Tibial nerve (tissue), 4 donors: Measurements from ENCODE around the gene ZNF460. TPM values are rescaled to one million over a fixed set of nuclear protein-coding genes. Genes with fewer than 3 reads are reported as not detected.

Experiments
- DNase-seq, 2 donors: peaks; one replicate each; pipeline ENCODE4 v3.0.0-alpha.2; 2019; ENCODE audit warnings: low spot score in 2 of 2
- H3K27ac ChIP-seq, 4 donors: fragments of 200-600 bp; sonication (generic) in 3 of 4; one replicate each; pipeline ENCODE4 v1.5.1; 2017 to 2019; ENCODE audit warnings: mild to moderate bottlenecking in 1 of 4
- H3K27me3 ChIP-seq, 2 donors: fragments of 200-600 bp; sonication (generic) in 1 of 2; one replicate each; pipeline versions ENCODE4 v1.5.1 to v1.6.0; 2017 to 2019
- H3K36me3 ChIP-seq, 3 donors: fragments of 200-600 bp; sonication (generic); one replicate each; pipeline ENCODE4 v1.5.1; 2018 to 2019
- H3K4me1 ChIP-seq, 4 donors: fragments of 200-600 bp; sonication (generic) in 3 of 4; one replicate each; pipeline ENCODE4 v1.5.1; 2017 to 2019
- H3K4me3 ChIP-seq, 4 donors: fragments of 200-600 bp; sonication (generic) in 3 of 4; one replicate each; pipeline ENCODE4 v1.5.1; 2017 to 2019; ENCODE audit warnings: mild to moderate bottlenecking in 1 of 4, moderate library complexity in 1 of 4
- H3K9me3 ChIP-seq, 4 donors: fragments of 200-600 bp; sonication (generic) in 3 of 4; one replicate each; pipeline ENCODE4 v1.5.1; 2017 to 2019
- EP300 ChIP-seq, 2 donors: sonication (generic); formaldehyde crosslinking; IDR thresholded peaks; one replicate each; pipeline ENCODE4 v1.6.1; 2017; ENCODE audit warnings: antibody characterized with exemption in 2 of 2, mild to moderate bottlenecking in 1 of 2
- POLR2A ChIP-seq, 2 donors: fragments of 450-650 bp; IDR thresholded peaks; one replicate each; pipeline ENCODE4 v1.6.1; 2017; ENCODE audit warnings: antibody characterized with exemption in 2 of 2, mild to moderate bottlenecking in 2 of 2, moderate library complexity in 2 of 2
- WGBS, 2 donors: methylation state at CpG; one replicate each; pipeline ENCODE4 v1.1.5; 2018; 5-methylcytosine and 5-hydroxymethylcytosine counted together
- total RNA-seq, 4 donors: library from RNA; depleted of rRNA; stranded (reverse); fragments of >200 nt; gene quantifications; one replicate each; pipeline ENCODE4 v1.1.0, GENCODE V29; 2016
- TF ChIP-seq, protein P1 (sequence below), 5 experiments: fragments of 200-600 bp in 3 of 5; fragments of 450-650 bp in 2 of 5; sonication (generic) in 3 of 5; IDR thresholded peaks; one replicate each; pipeline ENCODE4 v1.5.1; 2016 to 2019; ENCODE audit warnings: antibody characterized with exemption in 5 of 5, mild to moderate bottlenecking in 3 of 5, moderate library complexity in 2 of 5

The ZNF460 gene
- total RNA-seq, 4 donors from 2014 or later = 68.4 to 94.3 (median 85.1) TPM

GRCh38 chr19:57288373-57288772 lies 8.1 kb downstream of the ZNF460 start:
- DNase-seq = no peak
- peaks cover 0 to 8% (median 0%) of the 10 kb centered on the region in 4 donors for H3K4me1 ChIP-seq
- H3K9me3 ChIP-seq = peaks cover 10 to 94% (median 39%) of the 10 kb centered on the region in 4 donors
- WGBS, 2 donors = 92 to 94% methylated on average over 4 of the region's 4 CpGs
- H3K27ac ChIP-seq = no peak overlapping the region
- no peaks in the 10 kb centered on the region for H3K27me3 ChIP-seq
- no peak for TF ChIP-seq EP300 (IDR thresholded peaks at IDR 0.05)
- TF ChIP-seq, protein P1, sequence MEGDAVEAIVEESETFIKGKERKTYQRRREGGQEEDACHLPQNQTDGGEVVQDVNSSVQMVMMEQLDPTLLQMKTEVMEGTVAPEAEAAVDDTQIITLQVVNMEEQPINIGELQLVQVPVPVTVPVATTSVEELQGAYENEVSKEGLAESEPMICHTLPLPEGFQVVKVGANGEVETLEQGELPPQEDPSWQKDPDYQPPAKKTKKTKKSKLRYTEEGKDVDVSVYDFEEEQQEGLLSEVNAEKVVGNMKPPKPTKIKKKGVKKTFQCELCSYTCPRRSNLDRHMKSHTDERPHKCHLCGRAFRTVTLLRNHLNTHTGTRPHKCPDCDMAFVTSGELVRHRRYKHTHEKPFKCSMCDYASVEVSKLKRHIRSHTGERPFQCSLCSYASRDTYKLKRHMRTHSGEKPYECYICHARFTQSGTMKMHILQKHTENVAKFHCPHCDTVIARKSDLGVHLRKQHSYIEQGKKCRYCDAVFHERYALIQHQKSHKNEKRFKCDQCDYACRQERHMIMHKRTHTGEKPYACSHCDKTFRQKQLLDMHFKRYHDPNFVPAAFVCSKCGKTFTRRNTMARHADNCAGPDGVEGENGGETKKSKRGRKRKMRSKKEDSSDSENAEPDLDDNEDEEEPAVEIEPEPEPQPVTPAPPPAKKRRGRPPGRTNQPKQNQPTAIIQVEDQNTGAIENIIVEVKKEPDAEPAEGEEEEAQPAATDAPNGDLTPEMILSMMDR (IDR thresholded peaks at IDR 0.05) = no peak
- TF ChIP-seq POLR2A (IDR thresholded peaks at IDR 0.05) = no peak
- H3K36me3 ChIP-seq = peaks cover 17 to 100% (median 74%) of the 10 kb centered on the region in 3 donors
- H3K4me3 ChIP-seq = no peak overlapping the region

GRCh38 chr19:57290970-57291369 lies 10.7 kb downstream of the ZNF460 start:
- Histone ChIP-seq H3K27ac (no peak overlapping the region), H3K36me3 (peaks cover 17 to 100% (median 66%) of the 10 kb centered on the region in 3 donors), H3K4me1 (no peaks in the 10 kb centered on the region), H3K9me3 (peaks cover 10 to 100% (median 49%) of the 10 kb centered on the region in 4 donors), H3K4me3 (no peak overlapping the region), H3K27me3 (no peaks in the 10 kb centered on the region)
- TF ChIP-seq, protein P1 (IDR thresholded peaks at IDR 0.05) = no peak
- TF ChIP-seq POLR2A (IDR thresholded peaks at IDR 0.05) (no peak), EP300 (IDR thresholded peaks at IDR 0.05) (no peak)
- DNase-seq = no peak
- WGBS, 2 donors = 93 to 96% methylated on average over 11 of the region's 11 CpGs

GRCh38 chr19:57292547-57292946 lies 12.3 kb downstream of the ZNF460 start:
- no peak for DNase-seq
- Histone ChIP-seq H3K27me3 (no peaks in the 10 kb centered on the region), H3K27ac (no peak overlapping the region), H3K36me3 (peaks cover 12 to 100% (median 55%) of the 10 kb centered on the region in 3 donors), H3K4me1 (no peaks in the 10 kb centered on the region), H3K4me3 (no peak overlapping the region), H3K9me3 (peaks cover 10 to 97% (median 46%) of the 10 kb centered on the region in 4 donors)
- TF ChIP-seq POLR2A (IDR thresholded peaks at IDR 0.05) = no peak
- no peak for TF ChIP-seq EP300 (IDR thresholded peaks at IDR 0.05)
- TF ChIP-seq, protein P1 (IDR thresholded peaks at IDR 0.05) = no peak
- WGBS, 2 donors = 43 to 59% methylated on average over 1 of the region's 1 CpG

- H3K27ac ChIP-seq = no peak overlapping the region
- no peaks in the 10 kb centered on the region for H3K27me3 ChIP-seq
- H3K36me3 ChIP-seq = peaks cover 11 to 98% (median 46%) of the 10 kb centered on the region in 3 donors
- WGBS, 2 donors = 100% methylated on average over 1 of the region's 1 CpG
- no peaks in the 10 kb centered on the region for H3K4me1 ChIP-seq
- no peak for DNase-seq
- TF ChIP-seq POLR2A (IDR thresholded peaks at IDR 0.05) = no peak
- TF ChIP-seq, protein P1 (IDR thresholded peaks at IDR 0.05) = no peak
- no peak for TF ChIP-seq EP300 (IDR thresholded peaks at IDR 0.05)
- peaks cover 8 to 95% (median 40%) of the 10 kb centered on the region in 4 donors for H3K9me3 ChIP-seq
- no peak overlapping the region for H3K4me3 ChIP-seq
Observed at GRCh38 chr19:57293719-57294118, 13.4 kb downstream of the ZNF460 start.

GRCh38 chr19:57302020-57302465 lies 21.8 kb downstream of the ZNF460 start:
- peaks cover 0 to 6% (median 0%) of the 10 kb centered on the region in 4 donors for H3K4me1 ChIP-seq
- H3K4me3 ChIP-seq = no peak overlapping the region
- H3K27me3 ChIP-seq = no peaks in the 10 kb centered on the region
- peaks cover 0 to 77% (median 10%) of the 10 kb centered on the region in 4 donors for H3K9me3 ChIP-seq
- TF ChIP-seq POLR2A (IDR thresholded peaks at IDR 0.05) = no peak
- TF ChIP-seq, protein P1 (IDR thresholded peaks at IDR 0.05) = no peak
- no peak for TF ChIP-seq EP300 (IDR thresholded peaks at IDR 0.05)
- peaks cover 0 to 84% (median 12%) of the 10 kb centered on the region in 3 donors for H3K36me3 ChIP-seq
- no peak for DNase-seq
- no peak overlapping the region for H3K27ac ChIP-seq
- 63 to 70% methylated on average over 1 of the region's 1 CpG for WGBS, 2 donors
